Activated T-helper 9 cell treated with anti-CD3 and anti-CD28 coated beads, Interleukin-2, amount 50 U/mL, for 16 hours (primary cell): ENCODE results near the gene XBP1.
"Not testable (repeated sequence)": the region's sequence is repeated elsewhere in the genome, so short reads cannot be mapped to it uniquely, and the experiment has no call there.

ENCODE experiments used
- DNase-seq: peaks from one replicate; pipeline ENCODE4 v3.0.0-alpha.2; 2020; ENCODE audit warnings: low read depth

The XBP1 gene

GRCh38 chr22:28800308-28801041, at the start of gene XBP1:
Gene XBP1, minus strand, starts transcription at chr22:28800569.
- peak; percentile 86 for DNase-seq

GRCh38 chr22:28846994-28847393, 46.6 kb upstream of the XBP1 start:
- DNase-seq, result no peak

GRCh38 chr22:28844277-28844676, 43.9 kb upstream of the XBP1 start:
- not testable (repeated sequence) for DNase-seq

- no peak for DNase-seq
Observed at GRCh38 chr22:28843633-28844032, 43.3 kb upstream of the XBP1 start.

- DNase-seq, result no peak
Observed at GRCh38 chr22:28841111-28841510, 40.7 kb upstream of the XBP1 start.

GRCh38 chr22:28838971-28839370, 38.6 kb upstream of the XBP1 start:
- DNase-seq, result no peak

GRCh38 chr22:28837640-28838039, 37.3 kb upstream of the XBP1 start:
- no peak for DNase-seq

- no peak for DNase-seq
Observed at GRCh38 chr22:28835630-28836189, 35.3 kb upstream of the XBP1 start.

- no peak for DNase-seq
Observed at GRCh38 chr22:28833276-28833923, 33.0 kb upstream of the XBP1 start.

- no peak for DNase-seq
Observed at GRCh38 chr22:28832731-28833130, 32.4 kb upstream of the XBP1 start.

GRCh38 chr22:28831140-28832072, 31.0 kb upstream of the XBP1 start:
- no peak for DNase-seq

- no peak for DNase-seq
Observed at GRCh38 chr22:28830441-28830840, 30.1 kb upstream of the XBP1 start.

- peak; percentile 56 for DNase-seq
Observed at GRCh38 chr22:28829358-28830181, 29.2 kb upstream of the XBP1 start.

GRCh38 chr22:28826921-28827320, 26.6 kb upstream of the XBP1 start:
- no peak for DNase-seq

GRCh38 chr22:28826430-28826829, 26.1 kb upstream of the XBP1 start:
- not testable (repeated sequence) for DNase-seq

GRCh38 chr22:28824455-28824854, 24.1 kb upstream of the XBP1 start:
- not testable (repeated sequence) for DNase-seq

GRCh38 chr22:28822930-28823551, 22.7 kb upstream of the XBP1 start:
- DNase-seq, result no peak

GRCh38 chr22:28821452-28821851, 21.1 kb upstream of the XBP1 start:
- DNase-seq, result no peak

- no peak for DNase-seq
Observed at GRCh38 chr22:28820885-28821284, 20.5 kb upstream of the XBP1 start.

GRCh38 chr22:28819253-28820096, 19.1 kb upstream of the XBP1 start:
- no peak for DNase-seq
